Heart left ventricle (tissue), 16 donors: Measurements from ENCODE around the gene CRMP1. TPM values are rescaled to one million over a fixed set of nuclear protein-coding genes. Genes with fewer than 3 reads are reported as not detected.

Experiments used
- ATAC-seq, 4 donors: fragments of 200-7000 bp; cut with Tn5 transposase; one replicate each; pipeline ENCODE4 v1.9.1; 2020 to 2022; ENCODE audit warnings: moderate library complexity in 4 of 4, mild to moderate bottlenecking in 3 of 4, moderate number of reproducible peaks in 1 of 4
- DNase-seq, 5 donors: peaks; one replicate each; pipeline ENCODE4 v3.0.0-alpha.2; 2020
- H3K27ac ChIP-seq, 12 donors: fragments of 200-600 bp; sonication (generic) in 4 of 12; one replicate each; pipeline versions ENCODE4 v1.5.0 to v1.8.0; 2016 to 2022; ENCODE audit warnings: mild to moderate bottlenecking in 2 of 12
- H3K27me3 ChIP-seq, 9 donors: fragments of 200-600 bp; sonication (generic) in 2 of 9; one replicate each; pipeline versions ENCODE4 v1.5.1 to v1.8.0; 2016 to 2022; ENCODE audit warnings: mild to moderate bottlenecking in 3 of 9
- H3K36me3 ChIP-seq, 9 donors: fragments of 200-600 bp; sonication (generic) in 2 of 9; one replicate each; pipeline versions ENCODE4 v1.5.0 to v1.8.0; 2018 to 2022; ENCODE audit warnings: mild to moderate bottlenecking in 2 of 9
- H3K4me1 ChIP-seq, 12 donors: fragments of 200-600 bp; sonication (generic) in 4 of 12; one replicate each; pipeline versions ENCODE4 v1.5.0 to v1.8.0; 2016 to 2022; ENCODE audit warnings: mild to moderate bottlenecking in 3 of 12
- H3K4me3 ChIP-seq, 12 donors: fragments of 200-600 bp; sonication (generic) in 4 of 12; one replicate each; pipeline versions ENCODE4 v1.5.0 to v1.8.0; 2017 to 2022; ENCODE audit warnings: mild to moderate bottlenecking in 9 of 12, moderate library complexity in 4 of 12
- H3K9me3 ChIP-seq, 12 donors: fragments of 200-600 bp; sonication (generic) in 4 of 12; one replicate each; pipeline versions ENCODE4 v1.5.0 to v1.8.0; 2016 to 2022; ENCODE audit warnings: mild to moderate bottlenecking in 1 of 12
- POLR2A ChIP-seq, 2 donors: fragments of 450-650 bp; IDR thresholded peaks; one replicate each; pipeline ENCODE4 v1.6.1; 2017; ENCODE audit warnings: antibody characterized with exemption in 2 of 2, mild to moderate bottlenecking in 2 of 2, moderate library complexity in 2 of 2
- WGBS, 4 donors: extraction: QIAGEN DNeasy Blood & Tissue Kit in 2 of 4; methylation state at CpG; one replicate each; pipeline versions ENCODE4 v1.1.5 to v1.1.7; 2013 to 2018; 5-methylcytosine and 5-hydroxymethylcytosine counted together
- intact Hi-C, 10 donors: fragments of 100-400 bp; cut with DNase I; formaldehyde crosslinking; loops; one replicate each; pipeline versions ENCODE4 v1.11.1 to v1.14.2; 2022
- polyA plus RNA-seq, 2 donors: library from polyadenylated mRNA; stranded (reverse); fragments of 200-250 nt; gene quantifications; one replicate each; pipeline ENCODE4 v1.2.3, GENCODE V29; 2013
- total RNA-seq, 9 donors: library from RNA; depleted of rRNA in 2 of 9; stranded (reverse); fragments of >200 nt in 2 of 9; fragmentation: NEBNext Ultra II Directional in 3 of 9; extraction: Animal tissue kit (Norgen Biotek cat#: 25700) in 3 of 9; gene quantifications; one replicate each; pipeline versions ENCODE4 v1.1.0 to v1.2.4, GENCODE V29; 2016 to 2023
- TF ChIP-seq, protein P1 (sequence below), 12 donors: fragments of 200-600 bp; sonication (generic) in 4 of 12; IDR thresholded peaks; one replicate each; pipeline versions ENCODE4 v1.5.0 to v1.8.0; 2018 to 2022; ENCODE audit warnings: antibody characterized with exemption in 12 of 12, mild to moderate bottlenecking in 5 of 12
- donor health status: ischemic (EF 13 %, LVEDD 7.1; RV severe dilation, severe dysfunction).
- donor health status: healthy with polysubstance abuse.
- donor health status: DM: no; HTN: yes; CAD: no.
- donor health status: DM: no; HTN: no; CAD: no.
- donor health status: ischemic (EF 25% LVEDD 6.9; RV normal size, moderate dysfunction).
- donor health status: ischemic (EF 25% LVEDD 5.7; RV mildly dilated, moderate dysfunction).
- donor health status: healthy.
- donor health status: DM: yes; HTN: yes; CAD: no.
- donor health status: ischemic (EF 35%, LVEDD 5.7; RV mildly dilated, moderate dysfunction).
- donor health status: nonischemic (EF 11% LVEDD 7.7; RV severe dilation, severe dysfunction).
- donor health status: DM: yes; HTN: yes; CAD: no.
- donor health status: PGD.
- donor health status: ischemic (EF 29% LVEDD 5.4; RV normal size, mild dysfunction).
- donor health status: nonischemic (EF 23%, LVEDD 6.1; RV moderate dilation, normal function).

CRMP1 gene
- total and polyA plus RNA-seq, 11 donors, result 0.34 to 2.4 (median 0.93) TPM

DNA sequence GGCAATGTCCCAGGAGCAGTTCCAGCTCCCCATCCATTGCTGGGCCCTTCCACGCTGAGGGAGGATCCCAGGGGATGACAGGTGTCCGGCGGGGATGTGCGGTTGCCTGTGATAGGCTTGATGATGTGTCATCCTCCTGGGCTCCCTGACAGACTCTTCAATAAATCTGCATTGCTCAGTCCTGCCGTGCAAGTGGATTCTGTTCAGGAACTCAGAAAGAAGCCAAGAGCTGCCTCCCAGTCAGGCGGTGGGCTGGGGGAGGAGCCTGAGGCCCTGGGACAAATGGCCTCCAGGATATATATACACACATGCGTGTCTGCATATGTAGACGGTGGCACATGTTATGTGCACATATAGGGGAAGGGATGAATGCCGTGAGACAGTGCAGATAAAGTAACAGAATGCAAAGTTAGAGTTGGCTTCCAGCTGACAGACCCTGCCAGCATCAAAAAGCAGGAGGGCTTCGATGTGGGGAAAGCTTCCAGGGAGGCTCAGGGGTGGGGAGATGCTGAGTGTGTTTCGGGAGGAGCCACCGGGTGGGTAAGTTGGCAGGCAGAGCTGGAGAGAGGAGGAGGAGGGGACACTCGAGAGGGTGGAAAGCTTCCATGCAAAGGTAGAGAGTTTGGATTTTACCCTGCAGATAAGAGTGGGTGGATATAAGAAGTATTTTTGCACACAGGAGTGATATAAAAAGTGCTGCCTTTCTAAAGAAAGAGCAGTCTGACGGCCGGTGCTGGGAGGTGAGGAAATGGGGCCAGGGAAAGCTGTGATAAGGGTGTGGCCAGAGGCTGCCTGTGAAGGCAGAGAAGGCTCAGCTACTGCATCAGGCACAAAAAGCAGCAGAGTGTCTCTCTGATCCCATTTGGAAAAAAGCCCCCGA is 28.5 kb upstream of the CRMP1 start:
- Histone ChIP-seq H3K4me1 (no peaks in the 10 kb centered on the region), H3K4me3 (no peak overlapping the region), H3K9me3 (no peaks in the 10 kb centered on the region), H3K27me3 (peaks cover 0 to 65% (median 10%) of the 10 kb centered on the region in 9 donors), H3K36me3 (no peaks in the 10 kb centered on the region), H3K27ac (no peak overlapping the region)
- ATAC-seq (no peak), DNase-seq (no peak)
- 24 to 45% (median 27%) methylated on average over 14 to 16 of the region's 16 CpGs for WGBS, 4 donors
- TF ChIP-seq, protein P1, sequence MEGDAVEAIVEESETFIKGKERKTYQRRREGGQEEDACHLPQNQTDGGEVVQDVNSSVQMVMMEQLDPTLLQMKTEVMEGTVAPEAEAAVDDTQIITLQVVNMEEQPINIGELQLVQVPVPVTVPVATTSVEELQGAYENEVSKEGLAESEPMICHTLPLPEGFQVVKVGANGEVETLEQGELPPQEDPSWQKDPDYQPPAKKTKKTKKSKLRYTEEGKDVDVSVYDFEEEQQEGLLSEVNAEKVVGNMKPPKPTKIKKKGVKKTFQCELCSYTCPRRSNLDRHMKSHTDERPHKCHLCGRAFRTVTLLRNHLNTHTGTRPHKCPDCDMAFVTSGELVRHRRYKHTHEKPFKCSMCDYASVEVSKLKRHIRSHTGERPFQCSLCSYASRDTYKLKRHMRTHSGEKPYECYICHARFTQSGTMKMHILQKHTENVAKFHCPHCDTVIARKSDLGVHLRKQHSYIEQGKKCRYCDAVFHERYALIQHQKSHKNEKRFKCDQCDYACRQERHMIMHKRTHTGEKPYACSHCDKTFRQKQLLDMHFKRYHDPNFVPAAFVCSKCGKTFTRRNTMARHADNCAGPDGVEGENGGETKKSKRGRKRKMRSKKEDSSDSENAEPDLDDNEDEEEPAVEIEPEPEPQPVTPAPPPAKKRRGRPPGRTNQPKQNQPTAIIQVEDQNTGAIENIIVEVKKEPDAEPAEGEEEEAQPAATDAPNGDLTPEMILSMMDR (IDR thresholded peaks at IDR 0.05), result no peak
- intact Hi-C loops, result no loop called here

DNA sequence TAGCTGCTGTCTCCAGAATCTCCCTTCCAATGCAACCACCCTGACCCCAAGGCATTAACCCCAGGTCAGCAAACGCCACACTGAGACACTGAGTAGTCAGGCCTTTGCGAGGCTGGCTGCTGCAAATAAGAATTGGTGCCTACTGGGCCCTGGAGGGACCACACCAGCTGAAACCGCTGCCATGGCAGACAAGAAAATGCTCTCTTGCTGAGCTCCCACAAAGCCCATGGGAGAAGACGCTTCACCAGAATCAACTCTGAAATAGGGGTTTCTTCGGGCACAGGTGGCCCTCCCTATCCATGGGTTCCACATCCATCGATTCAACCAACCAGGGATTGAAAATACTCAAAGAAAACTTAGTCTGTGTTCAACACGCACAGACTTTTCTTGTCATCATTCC is 26.7 kb upstream of the CRMP1 start:
- WGBS, 4 donors, result 83 to 90% (median 87%) methylated on average over 7 of the region's 7 CpGs
- Histone ChIP-seq H3K27me3 (peaks cover 0 to 67% (median 10%) of the 10 kb centered on the region in 9 donors), H3K4me1 (no peaks in the 10 kb centered on the region), H3K4me3 (no peak overlapping the region), H3K9me3 (no peaks in the 10 kb centered on the region), H3K36me3 (no peaks in the 10 kb centered on the region), H3K27ac (no peak overlapping the region)
- intact Hi-C loops, result no loop called here
- no peak for DNase-seq
- TF ChIP-seq, protein P1 (IDR thresholded peaks at IDR 0.05), result no peak
- no peak for TF ChIP-seq POLR2A (IDR thresholded peaks at IDR 0.05)
- no peak for ATAC-seq

DNA sequence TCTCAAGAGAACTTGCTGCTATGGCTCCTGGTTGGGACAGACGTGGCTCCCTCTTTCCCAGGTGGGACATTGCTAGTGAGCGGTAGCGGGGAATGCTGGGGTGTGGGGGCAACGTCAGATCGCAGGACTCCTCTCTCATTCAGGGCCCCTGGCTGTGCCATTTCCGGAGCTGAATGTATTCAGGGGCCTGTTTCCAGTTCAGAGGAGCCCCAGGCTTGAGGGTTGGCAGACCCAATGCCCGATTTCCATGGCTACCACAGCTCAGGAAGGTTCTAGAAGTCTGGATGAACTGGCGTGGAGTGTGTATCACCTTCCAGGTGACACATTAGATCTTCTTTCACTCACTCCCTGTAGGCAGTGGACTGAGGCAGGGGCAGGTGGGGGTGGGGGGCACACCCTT is 26.2 kb upstream of the CRMP1 start:
- intact Hi-C loops, result no loop called here
- Histone ChIP-seq H3K36me3 (no peaks in the 10 kb centered on the region), H3K4me3 (no peak overlapping the region), H3K27ac (no peak overlapping the region), H3K27me3 (peaks cover 0 to 61% (median 10%) of the 10 kb centered on the region in 9 donors), H3K4me1 (no peaks in the 10 kb centered on the region), H3K9me3 (no peaks in the 10 kb centered on the region)
- 79 to 87% (median 83%) methylated on average over 8 of the region's 8 CpGs for WGBS, 4 donors
- no peak for ATAC-seq
- TF ChIP-seq, protein P1 (IDR thresholded peaks at IDR 0.05), result no peak
- no peak for TF ChIP-seq POLR2A (IDR thresholded peaks at IDR 0.05)
- DNase-seq, result no peak

DNA sequence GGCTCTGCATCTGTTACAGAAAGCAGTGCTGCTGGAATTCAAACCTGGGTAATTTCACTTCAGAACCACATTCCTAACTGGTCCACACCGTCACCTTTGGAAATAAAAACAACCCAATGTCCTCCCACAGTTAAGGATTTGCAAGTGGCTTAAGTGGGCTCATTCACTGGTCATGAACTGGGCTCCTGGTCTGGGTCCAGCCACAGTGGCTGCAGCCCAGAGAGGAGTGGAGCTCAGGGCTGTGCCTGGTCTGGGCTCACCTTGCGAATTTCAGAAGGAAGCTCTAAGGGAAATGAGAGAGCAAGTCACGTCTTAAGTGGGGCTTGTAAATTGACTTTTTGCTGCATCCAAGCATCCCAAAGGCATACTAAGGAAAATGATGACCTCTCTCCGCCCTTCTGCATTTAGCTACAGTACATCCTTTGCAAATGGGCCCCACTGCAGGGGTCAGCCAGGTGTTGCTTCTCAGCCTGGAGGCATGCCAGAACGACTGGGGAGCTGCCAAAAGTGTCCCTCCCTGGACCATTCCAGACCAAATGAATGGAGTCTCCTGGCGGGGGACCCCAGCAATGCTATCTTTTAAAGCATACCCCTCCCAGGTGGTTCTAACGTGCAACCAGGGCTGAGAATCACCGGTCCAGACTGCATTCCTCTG is 25.6 kb upstream of the CRMP1 start:
- peak in 1 of 5 donors; percentile 42 for DNase-seq
- Histone ChIP-seq H3K9me3 (no peaks in the 10 kb centered on the region), H3K27me3 (peaks cover 0 to 59% (median 10%) of the 10 kb centered on the region in 9 donors)

More for the DNA sequence above, 25.6 kb upstream of the CRMP1 start:
- no peak overlapping the region for H3K4me3 ChIP-seq
- intact Hi-C loops, result no loop called here
- no peaks in the 10 kb centered on the region for H3K36me3 ChIP-seq
- H3K4me1 ChIP-seq, result no peaks in the 10 kb centered on the region
- no peak for ATAC-seq
- H3K27ac ChIP-seq, result no peak overlapping the region
- no peak for TF ChIP-seq POLR2A (IDR thresholded peaks at IDR 0.05)
- TF ChIP-seq, protein P1 (IDR thresholded peaks at IDR 0.05), result no peak
- 48 to 58% (median 51%) methylated on average over 7 to 8 of the region's 8 CpGs for WGBS, 4 donors
